DOHH2 (cell line): ENCODE data around the gene DPP6.

ENCODE experiments used
- H3F3A ChIP-seq: fragments of 200-600 bp; sonication (generic), shearing (Covaris generic); 2 replicates; pipeline ENCODE4 v1.6.0; 2016; ENCODE audit warnings: antibody characterized with exemption, mild to moderate bottlenecking; ENCODE audit not compliant: control insufficient read depth, insufficient read depth
- H3K27ac ChIP-seq: fragments of 200-600 bp; sonication (generic); 2 replicates; pipeline ENCODE4 v1.5.1; 2014; ENCODE audit warnings: low read depth, mild to moderate bottlenecking, low read length, moderate library complexity
- H3K27me3 ChIP-seq: fragments of 200-600 bp; sonication (generic); 2 replicates; pipeline ENCODE4 v1.6.1; 2014; ENCODE audit warnings: mild to moderate bottlenecking, low read length, mixed read lengths; ENCODE audit not compliant: control insufficient read depth
- H3K36me3 ChIP-seq: fragments of 200-600 bp; sonication (generic); 2 replicates; pipeline ENCODE4 v1.6.1; 2014; ENCODE audit warnings: mild to moderate bottlenecking, low read length, moderate library complexity, mixed read lengths; ENCODE audit not compliant: control insufficient read depth
- H3K4me1 ChIP-seq: fragments of 200-600 bp; sonication (generic); 2 replicates; pipeline ENCODE4 v1.6.1; 2014; ENCODE audit warnings: mild to moderate bottlenecking, low read length, mixed read lengths; ENCODE audit not compliant: control insufficient read depth
- H3K4me2 ChIP-seq: fragments of 200-600 bp; sonication (generic); 2 replicates; pipeline ENCODE4 v1.6.0; 2014; ENCODE audit warnings: mild to moderate bottlenecking, low read length, moderate library complexity
- H3K4me3 ChIP-seq: fragments of 200-600 bp; sonication (generic); 2 replicates; pipeline ENCODE4 v1.5.1; 2014; ENCODE audit warnings: mild to moderate bottlenecking, low read length, mixed read lengths
- H3K79me2 ChIP-seq: fragments of 200-600 bp; sonication (generic); 2 replicates; pipeline ENCODE4 v1.6.1; 2014; ENCODE audit warnings: mild to moderate bottlenecking, low read length, mixed read lengths; ENCODE audit not compliant: control insufficient read depth
- H3K9me2 ChIP-seq: fragments of 200-600 bp; sonication (generic); replicated peaks from 2 replicates; pipeline ENCODE4 v1.6.1; 2014; ENCODE audit warnings: mild to moderate bottlenecking, low read length, mixed read lengths; ENCODE audit not compliant: control insufficient read depth
- H3K9me3 ChIP-seq: fragments of 200-600 bp; sonication (generic); 2 replicates; pipeline ENCODE4 v1.6.1; 2014; ENCODE audit warnings: antibody characterized with exemption, low read length, mixed read lengths; ENCODE audit not compliant: control insufficient read depth, insufficient read depth
- H4K20me1 ChIP-seq: fragments of 200-600 bp; sonication (generic); 2 replicates; pipeline ENCODE4 v1.6.0; 2014; ENCODE audit warnings: low read depth, mild to moderate bottlenecking, antibody characterized with exemption, low read length, moderate library complexity; ENCODE audit not compliant: control insufficient read depth, insufficient read depth
- CTCF ChIP-seq: fragments of 200-600 bp; sonication (generic); IDR thresholded peaks from one replicate; pipeline ENCODE4 v1.5.1; 2014; ENCODE audit warnings: antibody characterized with exemption, mild to moderate bottlenecking, low read depth, low read length; ENCODE audit not compliant: poor library complexity, severe bottlenecking
- EZH2phosphoT487 ChIP-seq: fragments of 200-600 bp; sonication (generic); IDR thresholded peaks from 2 replicates; pipeline ENCODE4 v1.6.1; 2017; ENCODE audit warnings: borderline replicate concordance, mild to moderate bottlenecking, antibody characterized with exemption, low read length, moderate library complexity, mixed read lengths

The DPP6 gene

DNA sequence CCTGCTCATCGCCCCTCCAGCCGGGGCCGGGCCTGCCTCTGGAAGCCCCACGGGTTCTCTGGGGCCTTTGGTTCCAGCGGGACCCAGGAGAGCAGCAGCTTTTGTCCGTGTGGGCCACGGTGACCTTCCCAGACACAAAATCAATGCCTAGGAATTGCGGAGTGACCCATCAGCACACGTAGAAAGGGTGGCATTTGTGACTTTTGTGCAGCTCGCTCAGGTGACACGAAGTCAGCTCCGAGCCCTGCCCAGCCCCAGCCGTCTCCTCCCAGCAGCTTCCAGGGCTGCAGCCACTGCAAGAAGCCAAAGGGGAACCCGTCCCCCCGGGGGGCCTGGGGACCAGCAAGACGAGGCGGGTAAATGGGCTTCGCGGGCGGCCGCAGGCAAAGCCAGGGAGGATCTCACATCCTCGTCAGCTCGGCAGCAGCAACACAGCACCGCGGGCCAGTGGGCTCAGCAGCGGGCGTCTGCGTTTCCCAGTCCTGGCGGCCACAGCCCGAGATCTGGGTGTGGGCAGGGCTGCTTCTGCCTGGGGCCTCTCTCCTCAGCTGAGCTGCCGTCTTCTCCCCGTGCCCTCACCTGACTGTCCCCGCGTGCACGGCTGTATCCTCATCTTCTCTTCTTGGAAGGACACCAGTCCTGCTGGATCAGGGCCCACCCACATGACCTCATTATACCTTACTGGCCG is 862.3 kb downstream of the DPP6 start:
- Histone ChIP-seq H3K27me3 (peaks cover 18% of the 10 kb centered on the region), H3K27ac (no peak overlapping the region), H3F3A (no peaks in the 10 kb centered on the region), H3K79me2 (no peaks in the 10 kb centered on the region), H3K36me3 (no peaks in the 10 kb centered on the region), H3K9me3 (no peaks in the 10 kb centered on the region), H3K4me2 (peak overlapping the region; percentile 43; the same call in 1 of the 2 replicates), H4K20me1 (no peaks in the 10 kb centered on the region), H3K4me3 (no peak overlapping the region), H3K4me1 (0 out of 2 replicates have a peak, but pooled peaks cover 3% of the 10 kb centered on the region), H3K9me2 (no peaks in the 10 kb centered on the region)
- no peak for TF ChIP-seq CTCF
- TF ChIP-seq EZH2phosphoT487, result no peak

GRCh38 chr7:154914996-154915380 is 862.8 kb downstream of the DPP6 start:
- TF ChIP-seq CTCF, result peak; percentile 13
- TF ChIP-seq EZH2phosphoT487, result no peak
- peaks cover 18% of the 10 kb centered on the region for H3K27me3 ChIP-seq
- H3K4me1 ChIP-seq, result 0 out of 2 replicates have a peak, but pooled peaks cover 3% of the 10 kb centered on the region
- H3K9me3 ChIP-seq, result no peaks in the 10 kb centered on the region
- H3K4me2 ChIP-seq, result no peak overlapping the region
- H3K9me2 ChIP-seq, result no peaks in the 10 kb centered on the region
- H4K20me1 ChIP-seq, result no peaks in the 10 kb centered on the region
- no peaks in the 10 kb centered on the region for H3K36me3 ChIP-seq
- no peaks in the 10 kb centered on the region for H3F3A ChIP-seq
- no peaks in the 10 kb centered on the region for H3K79me2 ChIP-seq
- no peak overlapping the region for H3K4me3 ChIP-seq
- no peak overlapping the region for H3K27ac ChIP-seq

GRCh38 chr7:154915600-154915999 is 863.4 kb downstream of the DPP6 start:
- Histone ChIP-seq H3K79me2 (no peaks in the 10 kb centered on the region), H3K27me3 (peaks cover 18% of the 10 kb centered on the region), H3K4me1 (0 out of 2 replicates have a peak, but pooled peaks cover 3% of the 10 kb centered on the region), H3K36me3 (no peaks in the 10 kb centered on the region), H3F3A (no peaks in the 10 kb centered on the region), H3K4me3 (no peak overlapping the region), H3K4me2 (no peak overlapping the region), H3K9me2 (no peaks in the 10 kb centered on the region), H3K27ac (no peak overlapping the region), H4K20me1 (no peaks in the 10 kb centered on the region), H3K9me3 (no peaks in the 10 kb centered on the region)
- TF ChIP-seq CTCF (no peak), EZH2phosphoT487 (no peak)
